DMS53 (cell line): Measurements from ENCODE around the gene DOHH.

Source experiments
- DNase-seq: peaks from one replicate; lab custom pipeline; 2025; lab: John Stamatoyannopoulos, UW

DOHH gene

DNA sequence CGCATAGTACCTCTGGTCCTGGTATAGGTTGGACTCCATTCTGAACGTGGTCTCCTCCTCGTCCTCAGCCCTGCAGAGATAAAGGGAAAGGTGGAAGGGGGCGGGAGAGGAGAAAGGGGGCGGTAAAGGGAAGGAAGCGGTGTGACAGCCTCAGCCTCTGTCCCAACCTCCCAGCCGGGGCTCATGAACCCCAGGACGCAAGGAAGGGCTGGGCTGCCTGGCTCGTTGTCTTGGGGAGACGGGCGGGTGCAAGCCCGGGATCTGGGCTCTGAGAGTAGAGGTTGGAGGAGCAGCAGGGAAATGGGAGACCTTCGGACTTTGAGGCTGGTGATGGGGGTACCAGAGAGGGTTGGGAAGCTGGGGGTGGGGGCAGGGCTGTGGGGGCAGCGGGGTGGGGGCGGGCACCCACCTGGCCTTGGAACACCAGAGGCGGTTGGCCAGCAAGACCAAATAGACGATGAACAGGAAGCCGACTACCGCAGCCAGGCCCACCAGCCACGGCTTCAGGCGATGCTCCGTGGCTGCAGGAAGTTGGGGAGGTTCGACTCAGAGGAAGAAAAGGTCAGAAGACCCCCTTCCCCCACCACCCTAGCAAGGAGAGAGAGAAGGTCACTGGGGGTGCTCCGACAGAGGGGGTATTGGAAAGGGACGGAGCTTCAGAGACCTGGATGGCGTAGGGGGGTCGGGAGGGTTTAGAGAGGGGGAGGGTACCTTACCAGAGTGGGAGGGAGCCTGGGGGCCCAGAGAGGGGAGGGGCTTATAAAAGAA, 21.9 kb downstream of the DOHH start:
- no peak for DNase-seq

DNA sequence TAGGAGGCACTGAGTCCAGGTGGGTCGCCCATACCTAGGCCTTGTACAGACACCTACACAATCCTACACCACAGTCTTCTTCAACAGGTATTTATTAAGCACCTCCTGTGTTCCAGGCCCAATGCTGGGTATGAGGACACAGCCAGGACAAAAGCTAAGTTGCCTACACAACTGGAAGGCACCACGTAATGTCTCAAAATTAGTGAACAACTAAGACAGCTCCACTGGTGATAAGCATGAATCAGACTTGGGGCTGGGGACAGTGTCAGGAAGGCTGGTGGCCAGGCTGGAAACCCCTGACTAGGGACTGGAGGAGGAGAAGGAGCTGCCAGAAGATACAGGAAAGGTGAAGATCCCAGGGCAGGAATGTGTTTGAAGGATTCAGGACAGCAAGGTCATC, 22.5 kb downstream of the DOHH start:
- no peak for DNase-seq

- DNase-seq, result no peak
Observed at GRCh38 chr19:3477506-3477905, 23.0 kb downstream of the DOHH start.

GRCh38 chr19:3476830-3477229, 23.6 kb downstream of the DOHH start:
- no peak for DNase-seq

- DNase-seq, result no peak
Observed at GRCh38 chr19:3475449-3475848, 25.0 kb downstream of the DOHH start.

GRCh38 chr19:3474614-3475013, 25.9 kb downstream of the DOHH start:
- DNase-seq, result no peak

DNA sequence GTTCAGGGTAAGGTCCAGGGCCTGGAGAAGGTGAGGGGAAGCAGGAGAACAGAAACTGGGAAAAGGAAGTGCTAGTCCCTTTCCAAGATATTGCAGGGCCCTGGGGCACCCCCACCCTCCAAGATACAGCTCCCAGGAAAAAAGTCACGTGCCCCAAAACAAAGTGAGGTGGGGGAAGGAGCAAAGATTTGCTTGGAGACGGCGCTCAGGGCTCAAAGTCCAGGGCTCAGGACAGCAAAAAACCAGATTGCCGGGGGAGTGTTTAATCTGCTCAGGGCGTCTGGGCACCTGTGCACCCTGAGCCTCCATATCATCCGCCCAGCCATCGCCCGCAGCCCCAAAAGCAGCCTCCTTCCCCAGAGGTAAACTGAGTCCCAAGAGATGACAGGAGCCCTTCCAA, 26.5 kb downstream of the DOHH start:
- DNase-seq, result no peak

GRCh38 chr19:3471954-3472655, 28.4 kb downstream of the DOHH start:
- no peak for DNase-seq

DNA sequence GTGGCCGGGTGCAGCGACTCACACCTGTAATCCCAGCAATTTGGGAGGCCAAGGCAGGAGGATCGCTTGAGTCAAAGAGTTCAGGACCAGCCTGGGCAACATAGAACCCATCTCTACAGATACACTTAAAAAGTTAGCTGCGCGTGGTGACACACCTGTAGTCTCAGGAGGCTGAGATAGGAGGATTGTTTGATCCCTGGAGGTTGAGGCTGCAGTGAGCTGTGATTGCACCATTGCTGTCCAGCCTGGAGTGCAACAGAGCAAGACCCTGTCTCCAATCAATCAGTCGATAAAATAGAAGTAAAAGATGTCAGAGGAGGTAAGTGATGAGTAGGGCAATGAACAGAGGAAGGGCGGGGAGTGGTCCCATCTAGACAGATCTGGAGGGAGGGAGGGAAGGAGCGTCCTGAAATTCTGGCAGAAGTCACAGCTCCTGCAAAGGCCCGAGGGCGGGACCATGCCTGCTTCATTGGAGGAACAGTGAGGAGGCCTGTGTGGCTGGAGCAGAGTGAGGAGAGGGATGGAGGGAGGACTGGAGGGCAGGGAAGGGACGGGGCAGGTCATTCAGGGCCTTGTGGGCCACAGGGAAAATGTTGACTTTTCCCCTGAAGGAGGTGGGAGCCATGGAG, 29.9 kb downstream of the DOHH start:
- DNase-seq, result no peak

- no peak for DNase-seq
Observed at GRCh38 chr19:3469638-3470499, 30.6 kb downstream of the DOHH start.

GRCh38 chr19:3468211-3468610, 32.3 kb downstream of the DOHH start:
- no peak for DNase-seq

- no peak for DNase-seq
Observed at GRCh38 chr19:3467437-3468198, 32.9 kb downstream of the DOHH start.

DNA sequence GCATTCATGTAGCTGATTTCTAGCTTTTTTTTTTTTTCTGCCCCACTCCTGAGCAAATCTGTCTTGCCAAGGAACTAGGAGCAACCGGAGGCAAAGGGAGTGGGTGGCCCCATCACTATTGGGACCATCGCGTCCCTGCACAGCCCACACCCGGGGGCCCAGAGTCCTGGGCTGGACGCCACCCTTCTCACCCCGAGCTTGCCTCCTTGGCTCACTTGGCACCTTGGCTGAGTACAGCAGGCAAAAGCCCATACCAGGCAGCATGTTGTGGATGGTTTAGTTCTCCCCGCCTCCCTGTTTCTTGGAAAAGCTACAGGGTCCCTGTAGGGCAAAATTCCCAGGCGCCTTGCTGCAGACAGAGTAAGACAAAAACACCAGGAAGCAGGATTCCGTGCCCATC, 33.8 kb downstream of the DOHH start:
- DNase-seq, result no peak

DNA sequence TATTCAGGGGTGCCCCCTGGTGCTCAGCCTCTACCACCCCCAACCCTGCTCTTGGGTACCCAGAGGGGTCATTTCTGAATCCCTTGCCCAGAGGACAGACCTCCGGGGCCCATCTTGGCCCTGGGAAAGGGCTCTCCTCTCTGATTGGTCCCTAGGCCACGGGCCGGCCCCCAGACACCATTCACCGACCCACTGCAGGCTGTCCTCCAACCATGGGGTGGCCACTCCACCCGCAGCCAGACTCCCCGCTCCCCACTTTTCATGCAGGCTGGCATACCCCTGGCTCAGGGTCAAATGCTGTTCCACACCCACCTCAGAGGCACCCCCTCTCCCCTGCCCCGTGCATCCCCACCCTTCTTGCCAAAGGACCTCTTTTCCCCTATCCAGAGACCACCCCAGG, 34.9 kb downstream of the DOHH start:
- no peak for DNase-seq

- DNase-seq, result no peak
Observed at GRCh38 chr19:3464587-3465235, 35.8 kb downstream of the DOHH start.

- no peak for DNase-seq
Observed at GRCh38 chr19:3463714-3464586, 36.5 kb downstream of the DOHH start.

DNA sequence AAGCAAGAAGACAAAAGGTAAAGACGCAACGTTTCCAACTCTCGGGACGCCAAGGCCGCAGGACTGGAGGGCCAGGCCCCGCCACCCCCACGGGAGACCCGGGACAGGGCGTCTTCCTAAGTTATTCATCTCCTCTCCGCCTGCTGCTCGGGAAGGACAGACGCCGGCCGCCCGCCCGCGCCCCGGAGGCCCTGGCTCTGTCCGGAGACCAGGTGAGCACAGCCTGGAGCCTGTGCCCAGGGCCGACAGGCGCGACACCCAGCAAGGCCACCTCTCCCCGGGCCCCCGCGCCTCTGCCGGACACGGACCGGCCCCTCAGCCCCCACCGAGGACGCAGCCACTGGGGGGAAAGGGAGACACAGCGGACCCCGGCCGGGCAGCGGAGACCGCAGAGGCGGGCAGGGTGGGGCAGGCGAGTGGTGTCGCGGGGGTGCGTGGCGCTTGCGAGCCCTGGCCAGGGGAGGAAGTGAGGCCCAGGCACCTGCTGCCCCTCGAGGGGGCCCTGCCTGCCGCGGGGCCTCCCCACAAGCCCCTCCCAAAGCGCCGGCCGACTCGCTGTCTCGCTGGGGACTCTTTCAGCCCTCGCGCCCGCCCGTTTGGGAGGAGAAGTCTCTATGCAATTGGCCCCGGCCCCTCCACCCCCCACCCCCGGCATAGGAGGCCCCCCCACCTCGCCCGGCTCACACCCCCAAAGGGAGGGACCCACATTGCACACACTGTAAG, 37.3 kb downstream of the DOHH start:
- DNase-seq, result no peak

GRCh38 chr19:3459965-3460582, 40.4 kb downstream of the DOHH start:
- no peak for DNase-seq
